ENCODE data around the gene POTEC. TPM values are rescaled to one million over a fixed set of nuclear protein-coding genes. Genes with fewer than 3 reads are reported as not detected.

POTEC gene
- total RNA-seq, 1 donor from 2014 or later = not detected

Other genes with a start within 250 kb of the POTEC start
- not detected for gene ANKRD30B, start 204.6 kb upstream of the POTEC start, total RNA-seq